ENCODE measurements around the gene SPP1. TPM values are rescaled to one million over a fixed set of nuclear protein-coding genes. Genes with fewer than 3 reads are reported as not detected.
"Not testable (repeated sequence)": the region's sequence is repeated elsewhere in the genome, so short reads cannot be mapped to it uniquely, and the experiment has no call there.

SPP1 gene
- total RNA-seq, result 723 and 3,280 TPM in 2 replicates

DNA sequence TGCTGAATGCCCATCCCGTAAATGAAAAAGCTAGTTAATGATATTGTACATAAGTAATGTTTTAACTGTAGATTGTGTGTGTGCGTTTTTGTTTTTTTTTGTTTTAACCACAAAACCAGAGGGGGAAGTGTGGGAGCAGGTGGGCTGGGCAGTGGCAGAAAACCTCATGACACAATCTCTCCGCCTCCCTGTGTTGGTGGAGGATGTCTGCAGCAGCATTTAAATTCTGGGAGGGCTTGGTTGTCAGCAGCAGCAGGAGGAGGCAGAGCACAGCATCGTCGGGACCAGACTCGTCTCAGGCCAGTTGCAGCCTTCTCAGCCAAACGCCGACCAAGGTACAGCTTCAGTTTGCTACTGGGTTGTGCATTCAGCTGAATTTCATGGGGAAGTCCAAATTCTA lies at the start of gene SPP1:
SPP1 (plus strand) TSS at position 249 of the 400 bp plus-strand sequence. CDS start 1,182 bp downstream, outside the sequence.
- peak; percentile 98 for DNase-seq (ENCODE audit: low read depth)

GRCh38 chr4:87926554-87927098 lies 48.9 kb upstream of the SPP1 start:
- no peak for DNase-seq (ENCODE audit: low read depth)

DNA sequence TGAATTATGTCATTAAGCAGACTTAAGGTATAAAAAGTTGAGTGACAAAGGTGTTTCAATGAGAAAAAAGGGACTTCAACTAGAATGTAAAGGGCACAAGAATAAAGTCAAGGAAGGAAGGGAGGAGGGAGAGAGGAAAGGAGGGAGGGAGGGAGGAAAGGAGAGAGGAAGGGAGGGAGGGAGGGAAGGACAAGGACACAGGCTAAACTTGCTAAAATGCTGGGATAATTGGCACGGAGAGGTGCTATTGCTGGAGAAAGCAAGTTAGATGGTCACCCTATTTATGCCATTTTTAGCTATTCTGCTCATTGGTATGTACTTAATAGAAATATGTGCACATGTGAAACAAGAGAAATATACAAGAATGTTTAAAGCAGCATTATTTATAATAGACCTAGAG lies 44.9 kb upstream of the SPP1 start:
- no peak for DNase-seq (ENCODE audit: low read depth)

DNA sequence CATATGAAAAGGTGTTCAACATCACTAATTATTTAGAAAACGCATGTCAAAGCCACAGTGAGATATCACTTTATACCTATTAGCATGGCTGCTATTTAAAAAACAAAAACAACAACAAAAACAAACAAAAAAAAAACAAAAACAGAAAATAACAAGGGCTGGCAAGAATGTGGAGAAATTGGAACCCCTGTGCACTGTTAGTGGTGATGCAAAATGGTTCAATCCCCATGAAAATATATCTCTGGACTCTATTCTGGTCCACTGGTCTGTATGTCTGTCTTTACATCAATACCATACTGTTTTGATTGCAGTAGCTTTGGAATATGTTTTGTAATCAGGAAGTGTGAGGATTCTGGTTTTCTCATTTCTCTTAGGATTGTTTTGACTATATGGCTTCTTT lies 43.6 kb upstream of the SPP1 start:
- DNase-seq (ENCODE audit: low read depth), result no peak

DNA sequence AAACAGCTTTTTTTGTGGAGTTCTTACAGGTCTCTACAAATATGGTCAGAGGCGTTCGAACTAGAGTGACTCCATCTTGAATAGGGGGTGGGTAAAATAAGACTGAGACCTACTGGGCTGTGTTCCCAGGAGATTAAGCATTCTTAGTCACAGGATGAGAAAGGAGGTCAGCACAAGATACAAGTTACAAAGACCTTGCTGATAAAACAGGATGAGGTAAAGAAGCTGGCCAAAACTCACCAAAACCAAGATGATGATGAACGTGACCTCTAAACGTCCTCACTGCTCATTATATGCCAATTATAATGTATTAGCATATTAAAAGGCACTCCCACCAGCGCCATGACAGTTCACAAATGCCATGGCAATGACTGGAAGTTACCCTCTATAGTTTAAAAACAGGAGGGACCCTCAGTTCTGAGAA lies 42.8 kb upstream of the SPP1 start:
- DNase-seq (ENCODE audit: low read depth), result no peak

DNA sequence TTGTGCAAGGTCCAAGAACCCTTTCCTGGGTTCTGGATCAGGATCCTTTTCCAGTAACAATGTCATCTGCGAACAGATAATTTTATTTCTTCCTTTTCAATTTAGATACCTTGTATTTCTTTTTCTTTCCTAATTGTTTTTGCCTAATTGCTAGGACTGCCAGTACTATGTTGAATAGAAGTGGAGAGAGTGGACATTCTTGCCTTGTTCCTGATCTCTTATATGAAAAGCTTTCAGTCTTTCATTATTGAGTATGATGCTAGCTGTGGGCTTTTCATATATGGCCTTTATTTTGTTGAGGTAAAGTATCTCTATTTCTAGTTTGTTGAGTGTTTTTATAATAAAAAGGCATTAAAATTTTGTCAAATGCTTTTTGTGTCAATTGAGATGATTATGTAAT lies 42.2 kb upstream of the SPP1 start:
- no peak for DNase-seq (ENCODE audit: low read depth)

- no peak for DNase-seq (ENCODE audit: low read depth)
These were observed 41.3 kb upstream of the SPP1 start for GRCh38 chr4:87934157-87934704.

- DNase-seq (ENCODE audit: low read depth), result no peak
These were observed 40.5 kb upstream of the SPP1 start for GRCh38 chr4:87934973-87935372.

DNA sequence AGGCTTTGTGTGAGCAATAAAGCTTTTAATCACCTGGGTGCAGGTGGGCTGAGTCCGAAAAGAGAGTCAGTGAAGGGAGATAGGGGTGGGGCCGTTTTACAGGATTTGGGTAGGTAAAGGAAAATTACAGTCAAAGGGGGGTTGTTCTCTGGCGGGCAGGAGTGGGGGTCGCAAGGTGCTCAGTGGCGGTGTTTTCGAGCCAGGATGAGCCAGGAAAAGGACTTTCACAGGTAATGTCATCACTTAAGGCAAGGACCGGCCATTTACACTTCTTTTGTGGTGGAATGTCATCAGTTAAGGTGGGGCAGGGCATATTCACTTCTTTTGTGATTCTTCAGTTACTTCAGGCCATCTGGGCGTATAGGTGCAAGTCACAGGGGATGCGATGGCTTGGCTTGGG lies 39.6 kb upstream of the SPP1 start:
- not testable (repeated sequence) for DNase-seq (ENCODE audit: low read depth)

- DNase-seq (ENCODE audit: low read depth), result no peak
These were observed 38.0 kb upstream of the SPP1 start for GRCh38 chr4:87937523-87937922.

DNA sequence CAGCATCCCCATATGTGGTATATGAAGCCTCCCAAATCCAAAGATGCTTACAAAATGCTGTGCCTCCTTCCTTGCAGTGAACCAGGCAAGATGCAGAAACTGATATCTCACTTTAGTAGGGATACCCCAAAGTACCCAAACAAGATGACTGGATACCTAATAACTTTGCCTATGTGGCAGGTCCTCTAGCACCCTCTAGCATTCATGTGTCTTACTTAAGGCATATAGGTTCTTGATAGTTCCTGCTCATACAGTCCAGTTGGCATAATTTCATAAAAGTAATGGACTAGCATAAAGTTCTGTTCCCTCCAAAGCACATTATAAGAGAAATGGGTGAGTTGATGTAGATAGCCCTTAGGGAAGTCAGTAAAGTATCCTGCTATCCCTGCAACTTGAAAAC lies 36.8 kb upstream of the SPP1 start:
- peak; percentile 41 for DNase-seq (ENCODE audit: low read depth)

GRCh38 chr4:87939978-87940690 lies 35.4 kb upstream of the SPP1 start:
- DNase-seq (ENCODE audit: low read depth), result no peak

GRCh38 chr4:87940809-87941208 lies 34.7 kb upstream of the SPP1 start:
- DNase-seq (ENCODE audit: low read depth), result not testable (repeated sequence)

DNA sequence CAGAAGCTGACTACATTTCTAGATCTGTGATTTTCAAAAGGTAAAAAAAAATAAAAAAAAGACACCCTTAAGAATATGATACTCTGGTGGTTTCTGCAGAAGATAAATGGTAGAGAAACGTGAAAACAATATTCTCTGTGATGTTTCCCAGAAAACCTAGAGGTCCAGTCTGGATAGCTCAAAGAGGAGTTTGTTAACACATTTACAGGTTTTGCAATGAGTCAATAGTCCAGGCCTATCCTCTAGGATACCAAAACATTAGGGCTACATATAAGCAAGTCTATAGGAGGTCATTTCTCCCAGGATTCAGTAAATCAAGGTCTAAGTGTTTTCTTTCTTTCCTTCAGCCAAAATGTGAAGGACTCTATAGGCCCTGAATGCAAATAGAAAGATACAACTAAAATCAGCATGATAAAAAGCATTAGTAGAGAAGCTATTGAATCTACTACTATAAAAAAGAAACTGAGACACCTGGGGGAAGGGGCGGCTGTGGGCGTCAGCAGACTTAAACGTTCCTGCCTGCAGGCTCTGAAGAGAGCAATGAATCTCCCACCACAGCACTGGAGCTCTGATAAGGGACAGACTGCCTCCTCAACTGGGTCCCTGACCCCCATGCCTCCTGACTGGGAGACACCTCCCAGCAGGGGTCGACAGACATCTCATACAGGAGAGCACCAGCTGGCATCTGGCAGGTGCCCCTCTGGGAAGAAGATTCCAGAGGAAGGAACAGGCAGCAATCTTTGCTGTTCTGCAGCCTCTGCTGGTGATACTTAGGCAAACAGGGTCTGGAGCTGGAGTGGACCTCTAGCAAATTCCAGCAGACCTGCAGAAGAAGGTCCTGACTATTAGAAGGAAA lies 33.7 kb upstream of the SPP1 start:
- no peak for DNase-seq (ENCODE audit: low read depth)

- no peak for DNase-seq (ENCODE audit: low read depth)
These were observed 31.8 kb upstream of the SPP1 start for GRCh38 chr4:87943660-87944149.

- DNase-seq (ENCODE audit: low read depth), result no peak
These were observed 30.5 kb upstream of the SPP1 start for GRCh38 chr4:87944967-87945366.

GRCh38 chr4:87946766-87947165 lies 28.7 kb upstream of the SPP1 start:
- DNase-seq (ENCODE audit: low read depth), result no peak

- peak; percentile 35 for DNase-seq (ENCODE audit: low read depth)
These were observed 27.9 kb upstream of the SPP1 start for GRCh38 chr4:87947381-87948160.

- peak; percentile 97 for DNase-seq (ENCODE audit: low read depth)
These were observed 25.6 kb upstream of the SPP1 start for GRCh38 chr4:87949961-87950360.

DNA sequence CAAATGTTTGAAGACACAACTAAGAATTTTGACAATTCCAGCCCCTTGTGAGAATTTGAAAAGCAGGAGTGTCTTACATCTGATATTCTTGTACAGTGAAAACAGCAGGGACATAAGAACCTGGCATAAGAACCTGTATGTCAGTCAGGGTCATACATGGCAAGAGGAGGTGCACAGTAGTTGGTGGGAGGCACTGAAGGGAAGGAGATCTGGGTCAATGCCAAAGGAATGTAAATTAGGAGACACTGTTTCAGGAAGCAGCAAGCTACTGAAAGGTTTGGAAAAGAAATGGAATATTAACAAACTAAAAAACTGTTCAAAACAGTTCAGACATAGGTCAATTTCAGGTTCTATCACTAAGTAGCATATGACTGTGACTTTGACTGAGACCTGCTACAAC lies 25.0 kb upstream of the SPP1 start:
- DNase-seq (ENCODE audit: low read depth), result peak; percentile 55

DNA sequence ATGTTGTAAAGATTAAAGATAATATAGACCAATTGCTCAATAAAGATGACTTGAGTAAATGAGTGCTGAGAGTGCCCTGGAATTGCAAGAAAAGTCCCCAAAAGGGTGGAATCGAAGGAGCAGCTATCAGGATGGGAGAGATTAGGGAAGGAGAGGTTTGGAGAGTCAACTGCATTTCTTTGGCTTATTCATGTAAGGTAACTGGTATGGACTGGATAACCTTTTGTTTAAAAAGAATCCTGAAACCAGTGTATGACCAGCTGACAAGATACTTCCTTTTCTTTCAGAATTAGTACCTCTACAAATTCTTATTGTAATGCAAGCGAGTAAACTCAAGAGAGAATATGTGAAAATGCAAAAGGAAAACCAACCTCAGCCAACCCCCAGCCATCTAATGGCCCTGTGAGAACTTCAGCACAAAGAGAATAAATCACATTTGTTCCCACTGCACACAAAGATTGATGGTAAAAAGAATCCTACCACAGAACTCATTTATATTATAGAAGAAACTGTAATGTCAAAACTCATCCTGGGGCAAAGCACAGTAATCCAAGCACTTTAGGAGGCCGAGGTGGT lies 24.5 kb upstream of the SPP1 start:
- DNase-seq (ENCODE audit: low read depth), result no peak

Data from renal cortical epithelial cell (primary cell).